WERI-Rb-1 (cell line): Measurements from ENCODE around the gene CUX1.
"Not testable (repeated sequence)": the region's sequence is repeated elsewhere in the genome, so short reads cannot be mapped to it uniquely, and the experiment has no call there.

Experiments
- DNase-seq: peaks from one replicate; pipeline ENCODE4 v3.0.0-alpha.2; 2020
- H3K27ac ChIP-seq: fragments of 250-450 bp; sonication (Bioruptor Pico); 2 replicates; pipeline ENCODE4 v1.5.1; 2020; ENCODE audit warnings: mild to moderate bottlenecking, moderate library complexity
- H3K27me3 ChIP-seq: fragments of 250-450 bp; sonication (Bioruptor Pico); 2 replicates; pipeline ENCODE4 v1.5.1; 2021; ENCODE audit warnings: mild to moderate bottlenecking, low read depth, moderate library complexity; ENCODE audit not compliant: insufficient read depth, severe bottlenecking
- H3K36me3 ChIP-seq: fragments of 250-450 bp; sonication (Bioruptor Pico); 2 replicates; pipeline ENCODE4 v1.5.1; 2020; ENCODE audit warnings: mild to moderate bottlenecking, moderate library complexity
- H3K4me3 ChIP-seq: 2 replicates; pipeline ENCODE4 v1.5.1; 2011; ENCODE audit warnings: low read depth, mild to moderate bottlenecking, control low read depth, low read length
- H3K9me3 ChIP-seq: fragments of 250-450 bp; sonication (Bioruptor Pico); 2 replicates; pipeline ENCODE4 v1.5.1; 2021; ENCODE audit warnings: mild to moderate bottlenecking, moderate library complexity; ENCODE audit not compliant: severe bottlenecking

Gene CUX1

DNA sequence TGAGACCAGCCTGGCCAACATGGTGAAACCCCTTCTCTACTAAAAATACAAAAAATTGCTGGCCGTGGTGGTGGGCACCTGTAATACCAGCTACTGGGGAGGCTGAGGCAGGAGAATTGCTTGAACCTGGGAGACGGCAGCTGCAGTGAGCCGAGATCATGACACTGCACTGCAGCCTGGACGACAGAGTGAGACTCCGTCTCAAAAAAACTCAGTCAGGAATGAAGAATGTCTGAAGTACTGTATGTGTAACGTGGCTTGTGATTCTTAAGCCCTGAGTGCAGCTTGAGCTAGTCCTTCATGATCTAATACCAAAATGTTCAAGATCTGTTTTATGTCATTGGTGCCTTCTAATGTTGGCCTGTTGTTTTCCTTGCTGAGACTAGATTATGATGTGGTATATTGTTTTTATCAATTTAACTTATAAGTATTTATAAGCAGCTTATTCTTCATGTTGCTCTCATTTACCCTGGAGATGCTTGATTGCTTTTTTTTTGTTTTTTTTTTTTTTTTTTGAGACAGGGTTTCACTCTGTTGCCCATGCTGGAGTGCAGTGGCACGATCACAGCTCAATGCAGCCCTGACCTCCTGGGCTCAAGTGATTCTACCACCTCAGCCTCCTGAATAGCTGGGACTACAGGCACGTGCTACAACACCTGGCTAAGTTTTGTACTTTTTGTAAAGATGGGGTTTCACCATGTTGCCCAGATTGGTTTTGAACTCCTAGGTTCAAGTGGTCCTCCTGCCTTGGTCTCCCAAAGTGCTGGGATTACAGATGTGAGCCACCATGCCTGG is 513.4 kb downstream of the CUX1 start:
- DNase-seq, H3K9me3 ChIP-seq, H3K36me3 ChIP-seq, H3K27me3 ChIP-seq, H3K27ac ChIP-seq, H3K4me3 ChIP-seq: not testable (repeated sequence)
